Measurements from ENCODE around the gene FARSA. TPM values are rescaled to one million over a fixed set of nuclear protein-coding genes. Genes with fewer than 3 reads are reported as not detected.

Gene FARSA
- polyA plus RNA-seq, 3 donors: 29.0 to 49.2 (median 47.9) TPM

DNA sequence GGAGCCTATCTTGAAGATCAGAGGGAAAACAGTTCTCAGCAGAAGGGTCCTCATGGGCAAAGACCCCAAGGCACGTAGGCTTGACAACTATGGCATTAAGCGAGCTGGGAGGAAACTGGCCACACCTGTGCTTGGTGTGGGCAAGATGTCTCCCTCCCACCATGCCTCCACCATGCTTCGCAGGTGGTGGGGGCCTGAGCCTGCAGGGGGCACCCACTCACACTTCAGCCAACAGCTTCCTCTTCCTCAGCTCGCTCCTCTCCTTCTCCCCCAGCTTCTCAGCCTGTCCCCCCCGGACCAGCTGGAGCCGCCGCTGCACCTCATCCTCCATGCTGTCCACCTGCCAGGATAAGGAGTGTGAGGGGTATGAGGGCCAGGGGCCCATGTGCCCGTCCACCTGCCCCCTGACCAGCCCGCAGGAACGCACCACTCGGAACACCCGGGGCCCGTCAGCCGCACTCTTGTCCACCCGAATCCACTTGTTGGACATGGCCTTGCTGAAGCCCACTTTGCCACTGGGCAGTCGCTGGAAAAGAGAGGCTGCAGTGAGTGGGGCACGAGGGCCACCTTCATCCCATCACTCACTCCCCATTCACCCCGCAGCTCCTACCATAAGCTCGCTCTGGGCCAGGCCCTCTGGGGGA is 3.4 kb downstream of the FARSA start:
- Histone ChIP-seq H3K4me1 (ENCODE audit: control insufficient read depth in 1 of 2, insufficient read depth in 2 of 2, low read length in 2 of 2) (peaks cover 17% of the 10 kb centered on the region in 2 donors), H3K9me3 (replicated peaks in 1 of 2; ENCODE audit: control insufficient read depth in 1 of 2, insufficient read depth in 1 of 2, low read length in 2 of 2) (no peaks in the 10 kb centered on the region), H3K27me3 (ENCODE audit: control insufficient read depth in 2 of 2, insufficient read depth in 2 of 2, low read length in 2 of 2) (no peaks in the 10 kb centered on the region), H4K20me1 (ENCODE audit: insufficient read depth, low read length) (peaks cover 11% of the 10 kb centered on the region), H3K4me2 (replicated peaks; ENCODE audit: extremely low read depth, low read length, poor library complexity, severe bottlenecking) (no peak overlapping the region), H3K36me3 (replicated peaks in 1 of 2; ENCODE audit: control insufficient read depth in 1 of 2, insufficient read depth in 2 of 2, low read length in 2 of 2) (peaks cover 41 to 57% of the 10 kb centered on the region in 2 donors), H3K4me3 (replicated peaks in 1 of 3; ENCODE audit: low read depth in 2 of 3, low read length in 3 of 3) (no peak overlapping the region), H2AFZ (ENCODE audit: insufficient read depth, low read depth, low read length, poor library complexity, severe bottlenecking) (no peak overlapping the region), H3K79me2 (ENCODE audit: insufficient read depth, low read length) (peaks cover 47% of the 10 kb centered on the region), H3K27ac (ENCODE audit: low read depth in 1 of 2, low read length in 2 of 2) (no peak overlapping the region), H3K9ac (ENCODE audit: insufficient read depth, low read length, poor library complexity, severe bottlenecking) (no peak overlapping the region)
- peaks cover 37 to 60% of the 10 kb centered on the region in 2 donors for H3K36me3 Mint-ChIP-seq
- 84% methylated on average over 10 of the region's 19 CpGs for WGBS (ENCODE audit: insufficient coverage)
- no peak for DNase-seq
- intact Hi-C loops (cut with micrococcal nuclease): loop anchor here (5.0 to 10.0 kb wide), 2 partner anchors 38 to 45 kb away; partner anchors contain the start of genes DNASE2 (in 1 of the 2), GCDH (in 1 of the 2) and KLF1 (in 1 of the 2)
- TF ChIP-seq CTCF (IDR thresholded peaks at IDR 0.05): no peak
- no peaks in the 10 kb centered on the region for H3K9me3 Mint-ChIP-seq
- peak overlapping the region in 2 of 7 donors; percentile 22 to 38 for H3K27ac Mint-ChIP-seq
- peaks cover 14% of the 10 kb centered on the region for H3K4me1 Mint-ChIP-seq
- peaks cover 0 to 3% (median 0%) of the 10 kb centered on the region in 3 donors for H3K27me3 Mint-ChIP-seq (ENCODE audit: low read depth in 3 of 3)
- no peak overlapping the region for H3K4me3 Mint-ChIP-seq

GRCh38 chr19:12924621-12925310 is 8.7 kb downstream of the FARSA start:
- H3K27me3 Mint-ChIP-seq (ENCODE audit: low read depth in 3 of 3): peaks cover 0 to 3% (median 0%) of the 10 kb centered on the region in 3 donors
- no peak overlapping the region for H3K27ac Mint-ChIP-seq
- no peak for TF ChIP-seq CTCF (IDR thresholded peaks at IDR 0.05)
- DNase-seq: no peak
- WGBS (ENCODE audit: insufficient coverage): 98% methylated on average over 17 of the region's 29 CpGs
- H3K4me3 Mint-ChIP-seq: no peak overlapping the region
- Histone ChIP-seq H3K36me3 (replicated peaks in 1 of 2; ENCODE audit: control insufficient read depth in 1 of 2, insufficient read depth in 2 of 2, low read length in 2 of 2) (peaks cover 61 to 78% of the 10 kb centered on the region in 2 donors), H2AFZ (ENCODE audit: insufficient read depth, low read depth, low read length, poor library complexity, severe bottlenecking) (no peak overlapping the region), H3K27me3 (ENCODE audit: control insufficient read depth in 2 of 2, insufficient read depth in 2 of 2, low read length in 2 of 2) (no peaks in the 10 kb centered on the region), H3K79me2 (ENCODE audit: insufficient read depth, low read length) (peaks cover 2% of the 10 kb centered on the region), H3K9me3 (replicated peaks in 1 of 2; ENCODE audit: control insufficient read depth in 1 of 2, insufficient read depth in 1 of 2, low read length in 2 of 2) (no peaks in the 10 kb centered on the region), H3K27ac (ENCODE audit: low read depth in 1 of 2, low read length in 2 of 2) (no peak overlapping the region), H3K9ac (ENCODE audit: insufficient read depth, low read length, poor library complexity, severe bottlenecking) (no peak overlapping the region), H4K20me1 (ENCODE audit: insufficient read depth, low read length) (no peaks in the 10 kb centered on the region), H3K4me1 (ENCODE audit: control insufficient read depth in 1 of 2, insufficient read depth in 2 of 2, low read length in 2 of 2) (no peaks in the 10 kb centered on the region), H3K4me2 (replicated peaks; ENCODE audit: extremely low read depth, low read length, poor library complexity, severe bottlenecking) (no peak overlapping the region), H3K4me3 (replicated peaks in 1 of 3; ENCODE audit: low read depth in 2 of 3, low read length in 3 of 3) (no peak overlapping the region)
- no peaks in the 10 kb centered on the region for H3K4me1 Mint-ChIP-seq
- intact Hi-C loops (cut with micrococcal nuclease): no loop called here
- H3K9me3 Mint-ChIP-seq: peaks cover 0 to 2% (median 0%) of the 10 kb centered on the region in 7 donors
- H3K36me3 Mint-ChIP-seq: peaks cover 57 to 82% of the 10 kb centered on the region in 2 donors
